Measurements from ENCODE around the gene CRNN. TPM values are rescaled to one million over a fixed set of nuclear protein-coding genes. Genes with fewer than 3 reads are reported as not detected.

Gene CRNN
- total RNA-seq, 1 donor from 2014 or later = not detected

GRCh38 chr1:152458384-152459185 is 44.5 kb upstream of the CRNN start:
- Histone ChIP-seq H3K36me3 (ENCODE audit: control insufficient read depth, insufficient read depth, low read length) (no peaks in the 10 kb centered on the region), H3K27me3 (ENCODE audit: control insufficient read depth, insufficient read depth, low read length) (no peaks in the 10 kb centered on the region), H3K4me3 (ENCODE audit: low read depth, low read length) (no peak overlapping the region)
- TF ChIP-seq, protein P1, sequence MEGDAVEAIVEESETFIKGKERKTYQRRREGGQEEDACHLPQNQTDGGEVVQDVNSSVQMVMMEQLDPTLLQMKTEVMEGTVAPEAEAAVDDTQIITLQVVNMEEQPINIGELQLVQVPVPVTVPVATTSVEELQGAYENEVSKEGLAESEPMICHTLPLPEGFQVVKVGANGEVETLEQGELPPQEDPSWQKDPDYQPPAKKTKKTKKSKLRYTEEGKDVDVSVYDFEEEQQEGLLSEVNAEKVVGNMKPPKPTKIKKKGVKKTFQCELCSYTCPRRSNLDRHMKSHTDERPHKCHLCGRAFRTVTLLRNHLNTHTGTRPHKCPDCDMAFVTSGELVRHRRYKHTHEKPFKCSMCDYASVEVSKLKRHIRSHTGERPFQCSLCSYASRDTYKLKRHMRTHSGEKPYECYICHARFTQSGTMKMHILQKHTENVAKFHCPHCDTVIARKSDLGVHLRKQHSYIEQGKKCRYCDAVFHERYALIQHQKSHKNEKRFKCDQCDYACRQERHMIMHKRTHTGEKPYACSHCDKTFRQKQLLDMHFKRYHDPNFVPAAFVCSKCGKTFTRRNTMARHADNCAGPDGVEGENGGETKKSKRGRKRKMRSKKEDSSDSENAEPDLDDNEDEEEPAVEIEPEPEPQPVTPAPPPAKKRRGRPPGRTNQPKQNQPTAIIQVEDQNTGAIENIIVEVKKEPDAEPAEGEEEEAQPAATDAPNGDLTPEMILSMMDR (IDR thresholded peaks at IDR 0.05; ENCODE audit: insufficient read depth, low read length, poor library complexity, severe bottlenecking) = peak; percentile 84
- no peak for DNase-seq (ENCODE audit: low read depth)

DNA sequence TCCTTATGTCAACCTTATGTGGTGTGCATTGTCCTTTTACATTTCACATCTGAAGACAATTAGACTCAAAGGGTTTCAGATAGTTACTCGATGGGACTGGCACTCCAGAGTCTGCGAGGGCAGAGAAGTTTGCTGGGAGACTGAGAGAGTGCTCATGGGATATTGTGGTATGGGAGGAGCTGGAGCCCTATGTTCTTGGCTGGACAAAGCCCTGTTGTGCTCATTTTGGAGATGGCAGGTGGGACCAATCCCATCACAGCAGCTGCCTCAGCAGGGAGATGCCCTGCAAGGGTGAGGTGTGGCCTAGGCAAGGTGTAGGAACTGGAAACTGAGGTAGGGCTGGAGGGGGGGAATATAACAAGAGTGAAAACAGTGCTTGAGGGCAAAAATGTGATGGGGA is 43.5 kb upstream of the CRNN start:
- Histone ChIP-seq H3K36me3 (ENCODE audit: control insufficient read depth, insufficient read depth, low read length) (no peaks in the 10 kb centered on the region), H3K27me3 (ENCODE audit: control insufficient read depth, insufficient read depth, low read length) (no peaks in the 10 kb centered on the region), H3K4me3 (ENCODE audit: low read depth, low read length) (no peak overlapping the region)
- no peak for DNase-seq (ENCODE audit: low read depth)
- TF ChIP-seq, protein P1 (IDR thresholded peaks at IDR 0.05; ENCODE audit: insufficient read depth, low read length, poor library complexity, severe bottlenecking) = no peak

GRCh38 chr1:152457071-152457470 is 43.0 kb upstream of the CRNN start:
- Histone ChIP-seq H3K36me3 (ENCODE audit: control insufficient read depth, insufficient read depth, low read length) (no peaks in the 10 kb centered on the region), H3K27me3 (ENCODE audit: control insufficient read depth, insufficient read depth, low read length) (no peaks in the 10 kb centered on the region), H3K4me3 (ENCODE audit: low read depth, low read length) (no peak overlapping the region)
- TF ChIP-seq, protein P1 (IDR thresholded peaks at IDR 0.05; ENCODE audit: insufficient read depth, low read length, poor library complexity, severe bottlenecking) = no peak
- no peak for DNase-seq (ENCODE audit: low read depth)

- no peaks in the 10 kb centered on the region for H3K27me3 ChIP-seq (ENCODE audit: control insufficient read depth, insufficient read depth, low read length)
- no peak overlapping the region for H3K4me3 ChIP-seq (ENCODE audit: low read depth, low read length)
- no peak for DNase-seq (ENCODE audit: low read depth)
- no peaks in the 10 kb centered on the region for H3K36me3 ChIP-seq (ENCODE audit: control insufficient read depth, insufficient read depth, low read length)
- TF ChIP-seq, protein P1 (IDR thresholded peaks at IDR 0.05; ENCODE audit: insufficient read depth, low read length, poor library complexity, severe bottlenecking) = peak; percentile 36
Measured at GRCh38 chr1:152451254-152451653, 37.2 kb upstream of the CRNN start.

- Histone ChIP-seq H3K36me3 (ENCODE audit: control insufficient read depth, insufficient read depth, low read length) (no peaks in the 10 kb centered on the region), H3K27me3 (ENCODE audit: control insufficient read depth, insufficient read depth, low read length) (no peaks in the 10 kb centered on the region), H3K4me3 (ENCODE audit: low read depth, low read length) (no peak overlapping the region)
- TF ChIP-seq, protein P1 (IDR thresholded peaks at IDR 0.05; ENCODE audit: insufficient read depth, low read length, poor library complexity, severe bottlenecking) = no peak
- no peak for DNase-seq (ENCODE audit: low read depth)
Measured at GRCh38 chr1:152449661-152450060, 35.6 kb upstream of the CRNN start.

DNA sequence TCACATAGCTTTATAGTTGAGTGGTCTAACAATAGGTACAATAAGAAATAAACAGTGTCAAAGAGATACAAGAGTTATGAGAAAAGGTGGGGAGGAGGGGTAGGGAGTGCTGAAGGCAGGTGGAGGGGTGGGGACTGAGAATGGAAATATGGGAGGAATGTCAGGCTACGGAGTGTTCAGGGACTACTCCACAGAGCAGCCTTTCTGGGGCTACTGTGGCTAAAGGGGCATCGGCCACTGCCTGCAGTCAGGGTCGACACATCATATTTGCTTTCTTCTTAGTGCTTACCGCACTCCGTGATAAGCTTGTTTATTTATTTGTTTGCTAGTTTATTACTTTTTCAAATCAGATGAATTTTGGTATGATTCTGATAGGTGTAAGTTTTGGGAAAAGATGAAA is 34.4 kb upstream of the CRNN start:
- no peaks in the 10 kb centered on the region for H3K27me3 ChIP-seq (ENCODE audit: control insufficient read depth, insufficient read depth, low read length)
- DNase-seq (ENCODE audit: low read depth) = no peak
- no peaks in the 10 kb centered on the region for H3K36me3 ChIP-seq (ENCODE audit: control insufficient read depth, insufficient read depth, low read length)
- TF ChIP-seq, protein P1 (IDR thresholded peaks at IDR 0.05; ENCODE audit: insufficient read depth, low read length, poor library complexity, severe bottlenecking) = no peak
- no peak overlapping the region for H3K4me3 ChIP-seq (ENCODE audit: low read depth, low read length)
